Brain microvascular endothelial cell (primary cell): ENCODE data around the gene ABCC6.
"Not testable (repeated sequence)": the region's sequence is repeated elsewhere in the genome, so short reads cannot be mapped to it uniquely, and the experiment has no call there.

ENCODE experiments used
- DNase-seq: peaks from one replicate; pipeline ENCODE4 v3.0.0-alpha.2; 2020
- H3K27ac ChIP-seq: fragments of 250-450 bp; sonication (Bioruptor Pico); 2 replicates; pipeline ENCODE4 v1.5.1; 2020; ENCODE audit warnings: mild to moderate bottlenecking, moderate library complexity
- H3K27me3 ChIP-seq: fragments of 250-450 bp; sonication (Bioruptor Pico); replicated peaks from 2 replicates; pipeline ENCODE4 v1.5.1; 2020; ENCODE audit warnings: mild to moderate bottlenecking
- H3K36me3 ChIP-seq: fragments of 250-450 bp; sonication (Bioruptor Pico); replicated peaks from 2 replicates; pipeline ENCODE4 v1.5.1; 2020; ENCODE audit warnings: mild to moderate bottlenecking
- H3K4me3 ChIP-seq: 2 replicates; pipeline ENCODE4 v1.5.1; 2011; ENCODE audit warnings: low read depth, mild to moderate bottlenecking, control low read depth, low read length, moderate library complexity
- in situ Hi-C: cut with HindIII; loops from 2 replicates; pipeline ENCODE4 v1.10.0; 2017; ENCODE audit warnings: low sequenced_read_pairs, low pct_ligation_motif_present
- TF ChIP-seq, protein P1 (sequence below): IDR thresholded peaks from 2 replicates; pipeline ENCODE4 v1.5.1; 2011; ENCODE audit warnings: low read depth, mild to moderate bottlenecking, moderate library complexity, low read length, control low read depth, inconsistent platforms; ENCODE audit errors: missing control alignments

The ABCC6 gene

DNA sequence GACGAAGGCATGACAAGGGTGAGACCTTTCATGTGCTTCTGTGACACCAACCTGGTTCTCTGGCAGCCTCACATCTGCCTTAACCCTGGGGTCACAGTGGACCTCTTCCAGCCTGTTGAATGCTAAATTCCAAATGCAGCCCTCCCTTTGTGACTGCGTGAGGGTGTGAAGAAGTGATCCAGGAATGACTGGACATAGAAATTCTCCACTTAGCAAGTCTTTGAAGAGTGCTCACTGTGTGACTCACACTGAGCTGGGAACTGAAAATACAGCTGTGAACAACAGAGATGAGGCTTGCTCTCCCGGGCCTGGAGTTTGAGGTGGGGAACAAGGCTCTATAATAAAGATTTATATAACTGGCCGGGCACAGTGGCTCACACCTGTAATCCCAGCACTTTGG is 23.9 kb downstream of the ABCC6 start:
- H3K27ac ChIP-seq, H3K4me3 ChIP-seq, H3K36me3 ChIP-seq, in situ Hi-C loops, H3K27me3 ChIP-seq: not testable (repeated sequence)
- DNase-seq = peak; percentile 74

DNA sequence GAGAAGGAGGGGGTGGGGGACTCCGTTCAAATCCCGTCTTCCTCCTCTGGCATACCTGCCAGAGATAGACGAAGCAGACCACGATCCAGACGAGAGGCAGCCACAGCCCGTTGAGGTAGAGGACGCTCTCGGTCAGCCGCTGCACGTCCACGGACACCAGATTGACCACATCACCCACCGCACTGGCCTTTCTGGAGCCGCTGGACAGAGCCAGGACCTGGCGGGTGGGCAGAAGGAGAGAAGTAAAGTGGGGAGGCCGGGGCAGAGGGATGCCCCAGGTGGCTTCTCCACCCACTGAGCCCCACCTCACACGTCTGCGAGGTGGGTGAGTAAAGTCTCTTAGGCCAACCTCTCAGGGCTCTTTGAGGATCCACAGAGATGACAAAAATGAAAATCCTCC is 25.3 kb downstream of the ABCC6 start:
- Histone ChIP-seq H3K4me3 (no peak overlapping the region), H3K27ac (no peak overlapping the region)
- in situ Hi-C loops = no loop called here

DNA sequence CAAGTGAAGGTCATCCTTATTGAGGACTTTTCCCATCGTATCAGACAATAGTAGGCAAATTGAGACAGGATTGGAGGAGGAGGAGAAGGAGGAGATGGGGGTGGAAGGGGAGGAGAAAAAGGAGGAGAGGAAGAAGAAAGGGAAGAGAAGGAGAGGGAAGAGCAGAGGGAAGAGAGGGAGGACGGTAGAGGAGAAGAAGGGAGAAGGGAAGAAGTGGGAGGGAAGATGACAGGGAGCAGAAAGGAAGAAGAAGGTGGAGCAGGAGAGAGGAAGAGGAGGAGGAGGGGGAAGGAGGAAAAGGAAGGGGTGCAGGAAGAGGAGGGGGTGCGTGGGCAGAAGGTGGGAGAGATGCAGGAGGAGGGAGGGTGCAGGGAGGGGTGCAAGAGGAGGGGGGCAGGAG is 26.0 kb downstream of the ABCC6 start:
- Histone ChIP-seq H3K27ac (no peak overlapping the region), H3K36me3 (no peaks in the 10 kb centered on the region), H3K4me3 (no peak overlapping the region), H3K27me3 (no peaks in the 10 kb centered on the region)
- in situ Hi-C loops = no loop called here
- no peak for DNase-seq
- TF ChIP-seq, protein P1, sequence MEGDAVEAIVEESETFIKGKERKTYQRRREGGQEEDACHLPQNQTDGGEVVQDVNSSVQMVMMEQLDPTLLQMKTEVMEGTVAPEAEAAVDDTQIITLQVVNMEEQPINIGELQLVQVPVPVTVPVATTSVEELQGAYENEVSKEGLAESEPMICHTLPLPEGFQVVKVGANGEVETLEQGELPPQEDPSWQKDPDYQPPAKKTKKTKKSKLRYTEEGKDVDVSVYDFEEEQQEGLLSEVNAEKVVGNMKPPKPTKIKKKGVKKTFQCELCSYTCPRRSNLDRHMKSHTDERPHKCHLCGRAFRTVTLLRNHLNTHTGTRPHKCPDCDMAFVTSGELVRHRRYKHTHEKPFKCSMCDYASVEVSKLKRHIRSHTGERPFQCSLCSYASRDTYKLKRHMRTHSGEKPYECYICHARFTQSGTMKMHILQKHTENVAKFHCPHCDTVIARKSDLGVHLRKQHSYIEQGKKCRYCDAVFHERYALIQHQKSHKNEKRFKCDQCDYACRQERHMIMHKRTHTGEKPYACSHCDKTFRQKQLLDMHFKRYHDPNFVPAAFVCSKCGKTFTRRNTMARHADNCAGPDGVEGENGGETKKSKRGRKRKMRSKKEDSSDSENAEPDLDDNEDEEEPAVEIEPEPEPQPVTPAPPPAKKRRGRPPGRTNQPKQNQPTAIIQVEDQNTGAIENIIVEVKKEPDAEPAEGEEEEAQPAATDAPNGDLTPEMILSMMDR = no peak

More for the DNA sequence above, 25.3 kb downstream of the ABCC6 start:
- DNase-seq = no peak
- H3K36me3 ChIP-seq = no peaks in the 10 kb centered on the region
- no peaks in the 10 kb centered on the region for H3K27me3 ChIP-seq
- TF ChIP-seq, protein P1 = no peak

DNA sequence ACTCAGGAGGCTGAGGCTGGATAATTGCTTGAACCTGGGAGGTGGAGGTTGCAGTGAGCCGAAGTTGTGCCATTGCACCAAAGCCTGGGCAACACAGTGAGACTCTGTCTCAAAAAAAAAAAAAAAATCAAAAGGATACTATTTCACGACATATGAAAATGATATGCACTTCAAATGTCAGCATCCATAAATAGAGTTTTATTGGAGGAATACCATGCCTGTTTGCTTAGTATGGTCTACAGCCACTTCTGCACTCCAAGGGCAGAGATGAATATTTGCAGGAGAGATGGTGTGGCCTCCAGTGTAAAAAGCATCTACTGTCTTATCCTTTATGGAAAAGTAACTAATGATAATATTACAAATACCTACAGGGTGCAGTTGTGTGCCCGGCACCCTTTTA is 27.2 kb downstream of the ABCC6 start:
- in situ Hi-C loops = no loop called here
- no peaks in the 10 kb centered on the region for H3K36me3 ChIP-seq
- TF ChIP-seq, protein P1 = no peak
- H3K27ac ChIP-seq = no peak overlapping the region
- H3K27me3 ChIP-seq = no peaks in the 10 kb centered on the region
- DNase-seq = no peak
- no peak overlapping the region for H3K4me3 ChIP-seq

DNA sequence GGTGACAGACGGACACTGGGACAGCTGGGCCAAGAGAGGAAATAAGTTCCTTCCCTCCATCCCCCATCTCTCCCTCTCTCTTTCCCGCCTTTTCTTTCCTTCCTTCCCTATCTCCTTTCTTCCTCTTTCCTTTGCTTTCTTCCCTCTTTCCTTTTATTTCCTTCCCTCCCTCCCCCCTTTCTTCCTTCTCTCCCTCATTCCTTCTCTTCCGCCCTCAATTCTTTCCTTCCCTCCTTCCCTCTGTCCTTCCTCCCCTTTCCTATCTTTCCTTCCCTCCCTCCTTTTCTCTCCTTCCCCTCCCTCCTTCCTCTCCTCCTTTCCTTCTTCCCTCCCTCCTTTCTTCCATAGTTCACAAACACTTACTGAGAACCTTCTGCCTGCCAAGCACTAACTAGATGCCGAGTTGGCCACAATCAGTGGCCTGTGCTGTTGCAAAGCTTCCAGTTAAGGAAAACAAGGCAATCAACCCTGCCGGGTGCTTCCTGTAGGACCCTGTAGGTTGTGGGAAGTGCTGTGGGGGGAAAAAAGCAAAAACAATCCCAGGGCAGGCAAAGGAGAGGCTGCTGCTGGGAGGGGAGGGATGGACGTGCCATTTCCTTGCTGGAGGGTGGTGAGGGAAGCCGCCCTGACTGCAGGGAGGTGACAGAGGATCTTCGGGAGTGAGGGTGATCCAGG is 31.7 kb downstream of the ABCC6 start:
- Histone ChIP-seq H3K27me3 (no peaks in the 10 kb centered on the region), H3K36me3 (no peaks in the 10 kb centered on the region), H3K27ac (no peak overlapping the region), H3K4me3 (no peak overlapping the region)
- no peak for DNase-seq
- in situ Hi-C loops = no loop called here
- TF ChIP-seq, protein P1 = no peak

DNA sequence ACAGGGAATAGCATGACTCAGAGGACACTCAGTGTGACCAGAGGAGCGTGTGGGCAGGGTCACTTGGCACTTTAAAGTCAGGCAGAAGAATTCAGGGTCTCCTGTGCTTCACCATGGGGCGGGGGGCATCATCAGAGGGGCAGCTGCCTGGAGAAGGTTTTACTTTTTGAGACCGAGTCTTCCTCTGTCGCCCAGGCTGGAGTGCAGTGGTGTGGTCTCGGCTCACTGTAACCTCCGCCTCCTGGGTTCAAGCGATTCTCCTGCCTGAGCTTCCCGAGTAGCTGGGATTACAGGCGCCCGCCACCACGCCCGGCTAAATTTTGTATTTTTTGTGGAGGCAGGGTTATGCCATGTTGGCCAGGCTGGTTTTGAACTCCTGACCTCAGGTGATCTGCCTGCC is 32.3 kb downstream of the ABCC6 start:
- H3K27ac ChIP-seq, in situ Hi-C loops, H3K36me3 ChIP-seq, DNase-seq, H3K27me3 ChIP-seq, H3K4me3 ChIP-seq: not testable (repeated sequence)

DNA sequence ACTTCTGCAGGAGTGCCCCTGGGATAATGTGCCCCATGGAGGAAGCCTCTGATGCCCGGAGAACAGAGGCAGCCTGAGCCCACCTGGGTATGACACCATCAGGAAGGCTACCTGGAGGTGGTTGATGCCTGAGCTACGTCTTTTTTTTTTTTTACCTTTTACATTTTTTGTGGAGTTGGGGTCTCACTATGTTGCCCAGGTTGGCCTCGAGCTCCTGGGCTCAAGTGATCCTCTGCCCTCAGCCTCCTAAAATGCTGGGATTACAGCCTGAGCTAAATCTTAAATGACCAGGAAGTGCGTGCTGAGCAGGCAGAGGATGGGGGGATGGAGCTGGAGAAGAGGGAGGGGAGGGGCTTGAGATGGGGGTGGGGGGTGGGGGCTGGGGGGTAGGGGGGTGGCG is 32.7 kb downstream of the ABCC6 start:
- in situ Hi-C loops = no loop called here
- DNase-seq = no peak
- Histone ChIP-seq H3K27ac (no peak overlapping the region), H3K36me3 (no peaks in the 10 kb centered on the region), H3K27me3 (no peaks in the 10 kb centered on the region), H3K4me3 (no peak overlapping the region)
- TF ChIP-seq, protein P1 = no peak
